HepG2 (cell line): Measurements from ENCODE around the gene CD274.

Source experiments
- CENPX ChIP-seq: sonication (generic); formaldehyde crosslinking; IDR thresholded peaks from 2 replicates; pipeline ENCODE4 v1.9.0; 2021; ENCODE audit warnings: mild to moderate bottlenecking, missing genetic modification reagents, moderate library complexity
- ZKSCAN1 ChIP-seq: fragments of 150-350 bp; IDR thresholded peaks from 2 replicates; pipeline ENCODE4 v1.6.1; 2014; ENCODE audit warnings: low read length
- ZNF160 ChIP-seq: sonication (generic); formaldehyde crosslinking; IDR thresholded peaks from 2 replicates; pipeline ENCODE4 v1.8.0; 2022; ENCODE audit warnings: mild to moderate bottlenecking, inconsistent platforms, missing genetic modification reagents

- no peak for TF ChIP-seq ZNF160 (CRISPR knock-in tag)
- TF ChIP-seq CENPX (CRISPR knock-in tag), result no peak
- TF ChIP-seq ZKSCAN1, result no peak
Observed at GRCh38 chr9:5480919-5481318, 30.6 kb downstream of the CD274 start.
